Activated gamma-delta T cell (primary cell): ENCODE data around the gene AAK1.
"Not testable (repeated sequence)": the region's sequence is repeated elsewhere in the genome, so short reads cannot be mapped to it uniquely, and the experiment has no call there.

Source experiments
- DNase-seq: peaks from one replicate; lab custom pipeline; 2025; lab: John Stamatoyannopoulos, UW

AAK1 gene

GRCh38 chr2:69659941-69660483 is 16.5 kb upstream of the AAK1 start:
- DNase-seq: no peak

- DNase-seq: no peak
These were observed 15.8 kb upstream of the AAK1 start for GRCh38 chr2:69659349-69659748.

GRCh38 chr2:69652206-69652605 is 8.7 kb upstream of the AAK1 start:
- DNase-seq: no peak

- not testable (repeated sequence) for DNase-seq
These were observed 3.7 kb upstream of the AAK1 start for GRCh38 chr2:69647196-69647595.

GRCh38 chr2:69646714-69647113 is 3.2 kb upstream of the AAK1 start:
- no peak for DNase-seq

GRCh38 chr2:69645921-69646320 is 2.4 kb upstream of the AAK1 start:
- DNase-seq: no peak

- DNase-seq: no peak
These were observed 1.5 kb upstream of the AAK1 start for GRCh38 chr2:69645031-69645431.

GRCh38 chr2:69644506-69644979 is 1.0 kb upstream of the AAK1 start:
- DNase-seq: no peak

GRCh38 chr2:69642709-69643601 is 584 bp downstream of the AAK1 start:
- no peak for DNase-seq

GRCh38 chr2:69641887-69642708 is 1.4 kb downstream of the AAK1 start:
- no peak for DNase-seq

GRCh38 chr2:69641471-69641870 is 2.1 kb downstream of the AAK1 start:
- no peak for DNase-seq

- DNase-seq: no peak
These were observed 4.3 kb downstream of the AAK1 start for GRCh38 chr2:69639266-69639665.

- no peak for DNase-seq
These were observed 4.9 kb downstream of the AAK1 start for GRCh38 chr2:69638630-69639029.

GRCh38 chr2:69637923-69638322 is 5.6 kb downstream of the AAK1 start:
- DNase-seq: no peak

GRCh38 chr2:69636395-69636794 is 7.1 kb downstream of the AAK1 start:
- DNase-seq: no peak

- DNase-seq: no peak
These were observed 8.1 kb downstream of the AAK1 start for GRCh38 chr2:69635432-69635831.

GRCh38 chr2:69634196-69634821 is 9.2 kb downstream of the AAK1 start:
- DNase-seq: no peak

GRCh38 chr2:69631402-69631801 is 12.1 kb downstream of the AAK1 start:
- DNase-seq: no peak

- DNase-seq: no peak
These were observed 13.5 kb downstream of the AAK1 start for GRCh38 chr2:69629921-69630608.

GRCh38 chr2:69628325-69629021 is 15.1 kb downstream of the AAK1 start:
- DNase-seq: no peak
